ENCODE results near the gene ESD.

ESD gene

DNA sequence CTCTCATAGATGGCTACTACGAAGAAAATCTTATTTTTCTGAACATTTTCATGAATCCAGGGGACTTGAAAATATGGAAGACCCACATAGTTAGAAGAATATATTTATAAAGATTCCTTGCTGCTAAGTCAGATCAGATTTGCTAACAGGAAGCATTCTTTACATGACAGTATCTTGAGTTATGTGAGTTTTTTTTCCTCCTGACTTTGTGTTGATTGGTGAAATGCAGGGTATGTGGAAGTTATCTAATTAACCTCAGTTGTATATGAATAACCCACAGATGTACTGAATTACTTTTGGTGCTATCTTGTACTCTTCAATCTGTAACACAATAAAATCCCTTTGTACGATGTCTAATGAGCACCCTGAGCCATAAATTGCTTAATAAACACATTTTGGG lies 53.8 kb downstream of the ESD start:
- no peak for DNase-seq

DNA sequence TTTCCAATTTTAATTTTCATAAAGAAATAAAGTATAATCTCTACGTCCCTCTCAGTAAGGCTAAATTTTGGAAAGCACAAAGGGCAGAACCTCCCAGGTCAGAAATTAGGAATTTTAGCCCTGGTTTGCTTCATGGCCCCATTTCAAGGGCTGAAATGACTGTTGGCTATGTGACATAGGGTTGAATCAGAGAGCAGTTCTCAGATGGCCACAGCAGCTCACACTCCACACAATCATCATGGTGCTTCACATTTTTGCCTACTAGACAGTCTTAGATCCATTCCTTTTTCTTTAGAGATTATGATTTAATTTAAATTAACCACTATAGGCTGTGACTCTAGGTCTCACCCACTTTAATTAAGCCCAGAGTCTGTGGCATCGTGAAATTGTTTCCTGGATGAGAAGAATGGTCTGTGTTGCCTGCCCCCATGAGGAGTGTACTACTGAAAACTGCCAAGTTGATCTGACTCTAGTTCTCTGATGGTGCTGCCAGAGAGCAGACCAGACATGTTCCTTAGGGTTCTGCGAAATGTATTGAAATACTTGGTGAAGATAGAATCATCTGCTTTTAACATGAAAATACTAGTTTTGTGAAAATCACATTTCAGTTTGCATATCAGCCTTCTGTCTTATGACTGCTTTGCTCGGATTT lies 57.4 kb downstream of the ESD start:
- DNase-seq: no peak

GRCh38 chr13:46738766-46739165 lies 58.2 kb downstream of the ESD start:
- no peak for DNase-seq

DNA sequence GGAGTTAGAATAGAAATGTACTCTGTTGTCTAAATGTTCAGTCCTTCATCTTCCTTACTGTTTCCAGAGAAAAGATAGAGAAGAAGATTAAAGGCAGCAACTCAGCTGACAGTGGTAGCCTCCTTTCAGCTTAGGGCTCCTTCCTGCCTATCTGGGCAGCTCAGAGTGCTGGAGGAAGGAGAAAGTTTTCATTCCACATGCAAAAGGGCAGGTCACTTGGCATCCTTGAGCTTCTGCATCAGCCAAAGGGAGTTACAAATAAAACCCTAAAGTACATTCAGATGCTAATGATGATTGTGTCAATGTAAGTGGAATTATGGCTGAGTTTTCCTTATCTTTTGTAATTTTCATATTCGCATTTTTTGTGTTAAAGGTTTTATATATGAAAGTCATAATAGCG lies 58.9 kb downstream of the ESD start:
- no peak for DNase-seq

GRCh38 chr13:46736541-46737310 lies 60.2 kb downstream of the ESD start:
- DNase-seq: no peak

DNA sequence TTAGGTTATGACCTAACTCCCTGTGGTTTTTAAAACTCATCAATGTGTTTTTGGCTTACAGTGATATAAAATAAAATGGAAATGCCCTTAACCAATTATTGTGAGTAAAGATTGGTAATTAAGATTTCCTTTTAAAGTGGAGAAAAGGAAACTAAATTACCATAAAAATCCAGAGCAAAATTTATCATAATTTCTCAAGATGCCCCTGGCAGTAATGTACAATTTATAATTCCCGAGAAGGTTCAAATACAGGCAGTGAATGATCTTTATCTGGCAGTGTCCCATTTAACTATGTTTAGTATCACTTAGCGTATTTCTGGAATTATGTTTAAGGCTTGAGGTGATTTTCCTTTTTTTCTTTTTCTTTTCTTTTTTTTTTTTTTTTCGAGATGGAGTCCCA lies 61.5 kb downstream of the ESD start:
- DNase-seq: no peak

- no peak for DNase-seq
Observed at GRCh38 chr13:46731535-46731934, 65.4 kb downstream of the ESD start.

GRCh38 chr13:46728777-46729176 lies 68.2 kb downstream of the ESD start:
- no peak for DNase-seq

DNA sequence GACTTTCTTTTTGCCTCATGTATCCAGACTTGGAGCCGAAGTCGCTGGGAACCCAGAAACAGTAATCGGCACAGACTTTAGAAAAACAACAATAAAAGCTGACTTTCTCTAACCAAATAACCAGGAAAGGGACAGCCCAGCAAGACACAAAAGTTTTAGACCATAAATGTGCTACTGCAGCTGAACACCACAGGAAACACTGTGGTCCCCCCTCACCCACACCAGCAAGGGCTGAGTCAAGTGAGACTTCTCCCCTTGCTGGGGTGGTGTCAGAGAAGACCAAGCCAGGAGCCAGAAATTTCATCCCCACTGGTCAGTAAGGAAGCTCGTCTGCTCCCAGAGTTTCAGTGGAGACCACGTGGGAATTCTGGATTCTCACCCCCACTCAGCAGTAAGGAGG lies 70.6 kb downstream of the ESD start:
- DNase-seq: no peak

All from activated CD4-positive, alpha-beta T cell treated with anti-CD3 and anti-CD28 coated beads, Interleukin-2, amount 50 U/mL, for 4 hours (primary cell).